Activated T-helper 1 cell treated with anti-CD3 and anti-CD28 coated beads, Interleukin-12 subunit alpha, Interleukin-12 subunit beta, Interleukin-2, Interleukin-4 antibody, amounts not matched to agents 30 ng/mL and 10 ng/mL and 1 ng/mL, durations not matched to agents 14 hours and 24 hours and 36 hours (primary cell): Measurements from ENCODE around the gene GPC1. TPM values are rescaled to one million over a fixed set of nuclear protein-coding genes. Genes with fewer than 3 reads are reported as not detected.
"Not testable (repeated sequence)": the region's sequence is repeated elsewhere in the genome, so short reads cannot be mapped to it uniquely, and the experiment has no call there.

Experiments
- DNase-seq: peaks from one replicate; pipeline ENCODE4 v3.0.0; 2021; ENCODE audit warnings: low spot score
- H3K27ac Mint-ChIP-seq: one replicate; pipeline ENCODE4 v1.8.0; 2021; ENCODE audit warnings: mild to moderate bottlenecking, mixed read lengths
- H3K27me3 Mint-ChIP-seq: one replicate; pipeline ENCODE4 v1.8.0; 2022; ENCODE audit warnings: mild to moderate bottlenecking, moderate library complexity, mixed read lengths; ENCODE audit not compliant: insufficient read depth
- H3K36me3 Mint-ChIP-seq: one replicate; pipeline ENCODE4 v1.8.0; 2021; ENCODE audit warnings: low read depth, mixed read lengths
- H3K4me1 Mint-ChIP-seq: one replicate; pipeline ENCODE4 v1.8.0; 2021; ENCODE audit warnings: low read depth, mixed read lengths
- H3K4me3 Mint-ChIP-seq: one replicate; pipeline ENCODE4 v1.8.0; 2021; ENCODE audit warnings: mild to moderate bottlenecking, moderate library complexity, mixed read lengths
- H3K9me3 Mint-ChIP-seq: one replicate; pipeline ENCODE4 v1.8.0; 2021; ENCODE audit warnings: mixed read lengths
- intact Hi-C: fragments of 100-400 bp; cut with micrococcal nuclease; formaldehyde crosslinking; loops from one replicate; pipeline ENCODE4 v1.15.1; 2024
- total RNA-seq: library from RNA; stranded (reverse); gene quantifications from 2 replicates; pipeline ENCODE4 v1.2.3, GENCODE V29; 2022

Gene GPC1
- total RNA-seq, 1 donor from 2014 or later = 6.2 TPM

DNA sequence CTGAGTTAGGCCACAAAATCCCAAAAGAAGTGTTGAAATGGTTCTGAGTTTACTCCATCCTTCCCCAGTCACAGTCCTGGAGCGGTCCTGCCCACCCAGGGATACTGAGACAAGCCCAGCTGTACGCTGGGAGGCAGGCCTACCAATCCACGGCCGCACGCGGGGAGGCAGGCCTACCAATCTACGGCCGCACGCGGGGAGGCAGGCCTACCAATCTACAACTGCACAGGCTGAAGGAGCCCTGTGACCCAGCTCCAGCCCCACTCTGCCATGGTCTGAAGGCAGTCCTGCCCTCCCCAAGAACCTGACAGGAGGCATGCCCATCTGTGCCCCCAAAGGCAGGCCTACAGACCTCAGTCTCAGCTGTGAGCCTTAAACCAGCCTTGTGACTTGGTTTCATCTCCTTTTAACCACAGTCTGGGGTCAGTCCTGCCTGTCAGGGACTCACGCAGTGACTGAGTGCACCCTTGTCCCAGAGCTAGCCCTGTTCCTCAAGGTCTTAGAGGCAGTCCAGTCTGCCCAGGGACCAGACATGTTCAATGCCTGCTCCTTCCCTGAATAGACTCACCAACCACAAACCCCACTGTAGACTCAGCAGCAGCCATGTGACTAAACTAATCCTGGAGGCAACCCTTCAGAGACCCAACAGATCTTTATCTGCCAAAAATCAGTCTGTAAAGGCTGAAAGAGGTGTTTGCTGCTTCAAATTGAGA lies 36.8 kb downstream of the GPC1 start:
- Mint-ChIP-seq H3K9me3 (peaks cover 27% of the 10 kb centered on the region), H3K27me3 (no peaks in the 10 kb centered on the region), H3K36me3 (no peaks in the 10 kb centered on the region), H3K4me1 (no peaks in the 10 kb centered on the region), H3K4me3 (no peak overlapping the region), H3K27ac (no peak overlapping the region)
- intact Hi-C loops = no loop called here
- DNase-seq = no peak

DNA sequence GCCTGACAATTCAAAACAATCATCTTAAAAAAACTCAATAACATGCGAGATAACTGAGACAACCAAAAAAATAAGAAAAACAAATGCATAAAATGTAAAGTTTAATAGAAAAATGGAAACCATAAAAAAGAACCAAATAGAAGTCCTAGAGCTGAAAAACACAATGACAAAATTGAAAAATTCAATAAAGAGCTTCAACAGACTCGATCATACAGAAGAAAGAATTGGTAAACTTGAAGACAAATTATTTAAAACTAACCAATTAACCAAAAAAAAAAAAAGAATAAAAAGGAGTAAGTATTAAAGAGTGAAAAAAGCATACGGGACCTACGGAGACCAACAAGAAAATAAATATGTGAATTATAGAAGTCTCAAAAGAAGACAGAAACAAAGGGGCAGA lies 37.7 kb downstream of the GPC1 start:
- no peaks in the 10 kb centered on the region for H3K27me3 Mint-ChIP-seq
- peaks cover 27% of the 10 kb centered on the region for H3K9me3 Mint-ChIP-seq
- no peaks in the 10 kb centered on the region for H3K36me3 Mint-ChIP-seq
- no peak for DNase-seq
- H3K27ac Mint-ChIP-seq = no peak overlapping the region
- no peaks in the 10 kb centered on the region for H3K4me1 Mint-ChIP-seq
- intact Hi-C loops = no loop called here
- H3K4me3 Mint-ChIP-seq = no peak overlapping the region

DNA sequence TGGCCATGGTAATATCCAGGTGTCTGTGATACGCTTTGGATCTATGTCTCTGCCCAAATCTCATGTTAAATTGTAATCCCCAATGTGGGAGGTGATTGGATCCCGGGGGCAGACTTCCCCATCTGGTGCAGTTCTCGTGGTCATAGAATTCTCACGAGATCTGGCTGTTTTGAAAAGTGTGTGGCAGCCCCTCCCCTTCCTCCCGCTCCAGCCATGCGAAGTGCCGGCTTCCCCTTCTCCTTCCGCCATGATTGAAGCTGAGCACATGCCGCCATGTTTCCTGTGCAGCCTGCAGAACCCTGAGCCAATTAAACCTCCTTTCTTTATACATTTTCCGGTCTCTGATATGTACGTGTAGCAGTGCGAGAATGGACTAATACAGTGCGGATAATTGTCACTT lies 42.5 kb downstream of the GPC1 start:
- peaks cover 23% of the 10 kb centered on the region for H3K9me3 Mint-ChIP-seq
- no peaks in the 10 kb centered on the region for H3K27me3 Mint-ChIP-seq
- H3K4me1 Mint-ChIP-seq = no peaks in the 10 kb centered on the region
- intact Hi-C loops = no loop called here
- no peak overlapping the region for H3K27ac Mint-ChIP-seq
- H3K36me3 Mint-ChIP-seq = no peaks in the 10 kb centered on the region
- no peak for DNase-seq
- no peak overlapping the region for H3K4me3 Mint-ChIP-seq

DNA sequence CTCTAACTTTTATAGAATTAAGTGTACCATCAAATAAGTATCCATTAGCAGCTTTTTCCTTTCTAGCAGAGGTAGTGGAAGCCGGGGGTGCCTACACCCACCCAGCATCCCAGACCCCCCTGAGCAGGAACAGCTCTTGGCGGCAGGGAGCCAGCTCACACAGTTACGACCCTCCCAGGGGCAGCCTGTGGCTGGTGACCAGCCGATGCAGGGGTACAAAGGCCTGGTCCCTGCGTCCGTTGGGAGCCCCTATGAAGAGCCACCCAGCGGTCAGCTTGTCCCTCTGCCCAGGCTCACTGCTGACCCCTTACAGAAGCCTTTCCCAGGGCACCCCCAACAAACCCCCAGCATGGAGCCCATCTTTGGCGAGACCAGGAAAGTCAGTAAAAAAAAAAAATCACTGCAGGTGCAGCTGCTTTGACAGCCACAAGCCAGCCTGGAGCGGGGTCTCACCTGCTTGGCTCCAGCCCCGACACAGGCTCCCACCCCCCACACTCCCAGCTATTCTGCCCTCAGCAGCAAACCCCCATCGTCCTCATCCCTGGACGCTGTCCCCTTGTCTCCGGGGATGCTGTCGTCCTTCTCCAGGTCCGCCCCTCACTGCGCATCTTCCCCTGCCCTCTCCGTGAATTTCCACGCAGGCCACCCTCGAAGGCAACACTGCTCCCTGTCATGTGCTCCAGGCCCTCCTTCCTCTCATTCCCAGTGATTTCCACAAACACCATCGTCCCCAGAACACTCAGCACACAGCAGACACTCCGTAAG lies 43.1 kb downstream of the GPC1 start:
- Mint-ChIP-seq H3K9me3 (peaks cover 18% of the 10 kb centered on the region), H3K36me3 (no peaks in the 10 kb centered on the region), H3K27me3 (no peaks in the 10 kb centered on the region), H3K4me1 (no peaks in the 10 kb centered on the region), H3K27ac (no peak overlapping the region), H3K4me3 (no peak overlapping the region)
- DNase-seq = no peak
- intact Hi-C loops = no loop called here

DNA sequence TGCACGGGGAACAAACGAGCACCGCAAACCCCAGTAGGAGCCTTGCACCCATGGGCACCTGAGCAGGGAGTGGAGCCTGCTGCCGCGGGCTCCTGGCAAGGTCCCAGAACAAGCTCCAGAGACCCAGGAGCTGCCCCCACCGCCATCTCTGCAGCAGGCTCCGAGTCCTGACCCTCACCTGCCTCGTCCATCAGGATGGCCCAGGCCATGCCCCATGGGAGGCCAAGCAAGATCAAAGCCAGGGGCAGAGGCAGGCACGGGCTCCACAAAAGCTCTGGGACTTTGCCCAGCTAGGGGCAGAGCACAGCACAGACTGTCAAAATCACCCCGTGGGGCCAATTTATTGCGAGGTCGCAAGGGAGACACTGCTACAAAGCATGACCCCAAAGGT lies 43.6 kb downstream of the GPC1 start:
- no peak for DNase-seq
- peaks cover 14% of the 10 kb centered on the region for H3K9me3 Mint-ChIP-seq
- no peak overlapping the region for H3K4me3 Mint-ChIP-seq
- intact Hi-C loops = no loop called here
- H3K4me1 Mint-ChIP-seq = no peaks in the 10 kb centered on the region
- no peaks in the 10 kb centered on the region for H3K27me3 Mint-ChIP-seq
- H3K27ac Mint-ChIP-seq = no peak overlapping the region
- H3K36me3 Mint-ChIP-seq = no peaks in the 10 kb centered on the region

DNA sequence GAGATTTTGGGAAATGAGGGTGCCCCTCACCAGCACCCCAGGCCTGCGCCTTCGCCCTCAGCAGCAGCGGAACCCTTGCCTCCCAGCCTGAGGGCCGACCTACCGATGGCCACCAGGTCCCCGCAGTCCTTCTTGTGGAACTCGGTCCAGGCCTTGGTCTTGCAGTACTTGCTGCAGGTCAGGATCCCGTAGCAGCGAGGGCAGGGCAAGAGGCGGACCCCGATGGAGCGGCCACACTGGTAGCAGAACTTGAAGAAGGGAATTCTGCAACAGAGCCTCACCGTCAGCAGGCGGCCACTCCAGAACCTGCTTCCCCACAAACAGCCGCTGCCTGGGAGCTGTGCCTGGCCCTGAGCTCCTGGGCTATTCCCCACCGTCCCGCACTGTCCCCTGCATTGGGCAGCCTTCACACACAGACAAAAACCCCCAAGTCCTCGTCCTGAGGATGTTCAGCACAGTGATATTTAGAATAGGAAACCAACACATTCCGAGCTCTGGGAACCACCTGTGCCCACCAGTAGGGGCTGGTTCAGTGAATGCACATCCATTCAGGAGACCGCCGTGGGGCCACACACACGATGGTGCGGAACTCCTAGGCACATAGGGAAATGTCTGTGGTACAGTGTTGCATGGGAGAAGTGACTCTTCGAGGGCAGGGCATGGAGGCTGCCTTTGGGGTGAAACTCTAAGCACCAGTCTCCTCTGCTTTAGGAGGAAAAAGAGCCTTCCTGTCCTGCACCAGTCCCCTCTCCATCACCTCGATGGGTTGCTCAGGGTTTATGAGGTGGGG lies 45.6 kb downstream of the GPC1 start:
- DNase-seq = no peak
- no peak overlapping the region for H3K4me3 Mint-ChIP-seq
- intact Hi-C loops = no loop called here
- no peaks in the 10 kb centered on the region for H3K4me1 Mint-ChIP-seq
- H3K27me3 Mint-ChIP-seq = no peaks in the 10 kb centered on the region
- H3K36me3 Mint-ChIP-seq = no peaks in the 10 kb centered on the region
- H3K9me3 Mint-ChIP-seq = peaks cover 8% of the 10 kb centered on the region
- no peak overlapping the region for H3K27ac Mint-ChIP-seq

DNA sequence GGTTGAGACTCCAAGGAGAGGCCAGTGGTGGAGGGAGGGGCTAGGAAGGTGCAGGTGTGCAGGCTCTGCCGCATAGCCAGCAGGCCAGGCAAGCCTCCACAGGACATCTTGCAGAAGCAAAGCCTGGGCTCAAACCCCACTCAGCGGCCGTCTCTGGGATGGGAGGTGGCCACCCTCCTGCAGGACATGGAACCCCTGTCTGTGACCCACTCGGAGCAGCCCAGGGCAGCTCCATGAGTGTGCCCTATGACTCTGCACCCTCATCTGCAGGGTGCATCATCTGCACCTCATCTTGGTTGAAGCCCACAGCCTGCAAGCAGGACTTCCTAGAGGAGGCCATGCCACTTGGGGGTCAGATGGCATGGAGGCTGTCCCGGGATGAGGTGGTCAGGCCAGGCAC lies 46.3 kb downstream of the GPC1 start:
- Mint-ChIP-seq H3K36me3 (no peaks in the 10 kb centered on the region), H3K27ac (no peak overlapping the region), H3K4me3 (no peak overlapping the region), H3K9me3 (peaks cover 3% of the 10 kb centered on the region), H3K27me3 (no peaks in the 10 kb centered on the region), H3K4me1 (no peaks in the 10 kb centered on the region)
- intact Hi-C loops = no loop called here
- DNase-seq = no peak

DNA sequence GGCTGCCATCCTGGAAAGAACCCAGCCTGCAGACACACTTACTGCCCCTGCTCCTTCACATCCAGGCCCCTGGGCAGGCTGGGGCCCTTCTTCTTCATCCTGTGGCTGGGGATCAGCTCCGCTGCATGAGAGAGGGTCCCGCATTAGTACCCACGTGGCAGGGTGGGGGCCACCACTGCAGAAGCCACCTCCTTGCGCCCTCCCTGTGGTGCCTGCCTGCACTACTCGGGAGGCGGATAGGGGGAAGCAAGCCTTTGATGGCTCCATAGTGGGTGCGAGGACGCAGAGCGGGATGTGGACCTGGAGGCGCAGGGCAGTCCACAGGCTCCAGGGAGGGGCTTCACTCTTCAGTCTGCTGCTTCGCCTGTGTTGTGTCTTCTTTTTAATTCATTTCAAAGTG lies 46.7 kb downstream of the GPC1 start:
- Mint-ChIP-seq H3K9me3 (peaks cover 6% of the 10 kb centered on the region), H3K36me3 (no peaks in the 10 kb centered on the region), H3K27ac (no peak overlapping the region), H3K4me3 (no peak overlapping the region), H3K27me3 (no peaks in the 10 kb centered on the region), H3K4me1 (no peaks in the 10 kb centered on the region)
- intact Hi-C loops = no loop called here
- DNase-seq = no peak

DNA sequence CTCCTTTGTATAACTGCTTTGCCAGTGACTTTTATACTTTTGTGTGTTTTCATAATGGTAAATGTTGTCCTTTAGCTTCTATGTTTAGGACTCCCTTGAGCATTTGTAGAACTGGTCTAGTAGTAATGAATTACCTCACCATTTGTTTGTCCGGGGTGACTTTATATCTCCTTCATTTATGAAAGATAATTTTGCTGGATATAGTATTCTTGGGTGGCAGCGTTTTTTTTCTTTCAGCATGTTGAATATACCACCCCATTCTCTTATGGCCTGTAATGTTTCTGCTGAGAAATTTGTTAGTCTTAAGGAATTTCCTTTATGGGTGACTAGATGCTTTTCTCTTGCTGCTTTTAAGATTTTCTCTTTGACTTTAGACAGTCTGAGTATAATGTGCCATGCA lies 56.0 kb downstream of the GPC1 start:
- no peaks in the 10 kb centered on the region for H3K36me3 Mint-ChIP-seq
- no peak overlapping the region for H3K27ac Mint-ChIP-seq
- no peaks in the 10 kb centered on the region for H3K4me1 Mint-ChIP-seq
- DNase-seq = no peak
- H3K9me3 Mint-ChIP-seq = peaks cover 50% of the 10 kb centered on the region
- intact Hi-C loops = no loop called here
- no peak overlapping the region for H3K4me3 Mint-ChIP-seq
- no peaks in the 10 kb centered on the region for H3K27me3 Mint-ChIP-seq

DNA sequence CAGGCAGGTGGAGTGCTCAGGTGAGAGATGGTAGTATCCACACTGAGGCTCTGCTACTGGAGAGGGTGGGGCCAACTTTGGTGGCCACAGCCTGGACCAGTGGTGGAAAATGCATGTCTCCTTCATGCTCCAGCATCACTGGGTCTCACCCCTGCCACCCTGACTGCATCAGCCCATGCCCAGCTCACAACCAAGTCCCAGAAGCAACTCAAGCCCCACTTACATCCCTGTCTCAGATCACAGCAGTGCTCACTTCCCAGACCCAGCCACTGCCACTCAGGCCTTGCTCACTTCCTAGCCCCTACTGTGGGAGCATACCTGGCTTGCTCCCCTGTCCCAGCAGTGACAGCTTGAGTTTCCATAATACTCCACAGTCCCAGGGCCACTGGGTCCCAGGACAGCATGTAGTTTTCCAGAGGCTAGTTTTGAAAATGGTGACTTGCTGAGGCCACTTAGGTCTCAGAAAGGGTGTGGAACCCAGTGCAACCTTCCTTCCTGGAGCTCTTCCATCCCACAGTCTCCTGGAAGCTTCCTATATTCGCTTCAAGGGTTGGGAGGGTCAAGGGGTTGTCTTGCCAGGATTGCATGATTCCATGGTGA lies 58.8 kb downstream of the GPC1 start:
- DNase-seq = no peak
- intact Hi-C loops = no loop called here
- H3K27me3 Mint-ChIP-seq = no peaks in the 10 kb centered on the region
- peaks cover 32% of the 10 kb centered on the region for H3K9me3 Mint-ChIP-seq
- no peak overlapping the region for H3K4me3 Mint-ChIP-seq
- H3K27ac Mint-ChIP-seq = no peak overlapping the region
- H3K4me1 Mint-ChIP-seq = no peaks in the 10 kb centered on the region
- H3K36me3 Mint-ChIP-seq = peaks cover 9% of the 10 kb centered on the region

DNA sequence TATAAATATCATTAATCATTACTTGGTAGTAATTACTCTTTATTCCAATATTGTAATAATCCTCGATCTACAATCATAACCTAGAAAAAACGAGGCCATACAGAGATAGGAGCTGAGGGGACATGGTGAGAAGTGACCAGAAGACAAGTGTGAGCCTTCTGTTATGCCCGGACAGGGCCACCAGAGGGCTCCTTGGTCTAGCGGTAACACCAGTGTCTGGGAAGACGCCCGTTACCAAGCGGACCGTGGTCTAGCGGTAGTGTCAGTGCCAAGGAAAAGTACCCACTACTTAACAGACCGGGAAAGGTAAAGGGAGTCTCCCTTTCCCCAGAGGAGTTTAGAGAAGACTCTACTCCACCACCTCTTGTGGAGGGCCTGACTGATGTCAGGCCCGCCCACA lies 59.5 kb downstream of the GPC1 start:
- intact Hi-C loops, H3K36me3 Mint-ChIP-seq, DNase-seq, H3K4me1 Mint-ChIP-seq, H3K27me3 Mint-ChIP-seq, H3K4me3 Mint-ChIP-seq, H3K27ac Mint-ChIP-seq: not testable (repeated sequence)
- H3K9me3 Mint-ChIP-seq = peaks cover 26% of the 10 kb centered on the region

DNA sequence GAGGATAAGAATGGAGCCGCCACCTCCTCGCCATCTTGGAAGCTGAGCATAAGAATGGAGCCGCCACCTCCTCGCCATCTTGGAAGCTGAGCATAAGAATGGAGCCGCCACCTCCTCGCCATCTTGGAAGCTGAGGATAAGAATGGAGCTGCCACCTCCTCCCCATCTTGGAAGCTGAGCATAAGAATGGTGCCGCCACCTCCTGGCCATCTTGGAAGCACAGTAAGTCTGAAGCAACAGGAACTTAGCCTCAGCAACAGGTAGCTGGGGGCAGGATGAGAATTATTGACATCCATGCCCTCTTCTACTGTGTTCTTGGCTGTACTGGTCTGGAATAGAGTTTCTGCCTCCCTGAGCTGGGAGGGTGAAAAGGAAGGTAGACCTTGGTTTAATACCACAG lies 61.6 kb downstream of the GPC1 start:
- H3K27me3 Mint-ChIP-seq, H3K27ac Mint-ChIP-seq, H3K9me3 Mint-ChIP-seq, H3K4me3 Mint-ChIP-seq, DNase-seq, intact Hi-C loops, H3K4me1 Mint-ChIP-seq, H3K36me3 Mint-ChIP-seq: not testable (repeated sequence)
